GM19043 (cell line): ENCODE results near the gene FAM236B.
"Not testable (repeated sequence)": the region's sequence is repeated elsewhere in the genome, so short reads cannot be mapped to it uniquely, and the experiment has no call there.

Experiments
- ATAC-seq: cut with Tn5 transposase; IDR thresholded peaks from one replicate; pipeline ENCODE4 v1.9.1; 2021; ENCODE audit warnings: low read depth; ENCODE audit not compliant: unreplicated experiment

FAM236B gene

DNA sequence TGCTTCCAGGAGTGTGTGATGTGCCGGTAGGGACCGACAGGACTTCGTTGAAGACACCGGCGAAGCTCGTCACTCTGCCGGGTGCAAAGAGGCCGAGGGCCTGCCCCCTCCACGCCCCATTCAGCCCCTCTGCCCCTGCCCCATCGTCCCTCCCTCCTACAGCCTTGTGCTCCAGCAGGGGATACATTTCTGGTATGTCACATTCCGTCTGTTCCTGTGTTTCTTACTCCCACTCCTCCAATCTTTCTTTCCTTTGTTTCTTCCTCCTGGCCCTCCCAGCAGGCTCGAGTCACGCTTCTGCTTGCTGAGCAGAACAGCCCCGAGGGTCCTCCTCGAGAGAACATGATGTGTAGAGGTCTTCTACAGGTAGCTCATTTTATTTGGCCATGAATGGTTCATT lies at the start of gene FAM236B:
TSS of gene FAM236B (minus strand) at position 101 of the 400 bp plus-strand sequence. CDS start at position 1, 100 bp downstream.
- not testable (repeated sequence) for ATAC-seq

DNA sequence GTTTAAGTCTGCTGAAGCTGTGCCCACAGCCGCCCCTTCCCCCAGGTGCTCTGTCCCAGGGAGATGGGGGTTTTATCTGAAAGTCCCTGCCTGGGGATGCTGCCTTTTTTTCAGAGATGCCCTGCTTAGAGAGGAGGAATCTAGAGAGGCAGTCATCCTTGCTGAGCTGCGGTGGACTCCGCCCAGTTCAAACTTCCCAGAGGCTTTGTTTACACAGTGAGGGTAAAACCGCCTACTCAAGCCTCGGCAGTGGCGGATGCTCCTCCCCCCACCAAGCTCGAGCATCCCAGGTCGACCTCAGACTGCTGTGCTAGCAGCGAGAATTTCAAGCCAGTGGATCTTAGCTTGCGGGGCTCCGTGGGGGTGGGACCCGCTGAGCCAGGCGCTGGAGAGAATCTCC lies 48.2 kb upstream of the FAM236B start:
- ATAC-seq: not testable (repeated sequence)

DNA sequence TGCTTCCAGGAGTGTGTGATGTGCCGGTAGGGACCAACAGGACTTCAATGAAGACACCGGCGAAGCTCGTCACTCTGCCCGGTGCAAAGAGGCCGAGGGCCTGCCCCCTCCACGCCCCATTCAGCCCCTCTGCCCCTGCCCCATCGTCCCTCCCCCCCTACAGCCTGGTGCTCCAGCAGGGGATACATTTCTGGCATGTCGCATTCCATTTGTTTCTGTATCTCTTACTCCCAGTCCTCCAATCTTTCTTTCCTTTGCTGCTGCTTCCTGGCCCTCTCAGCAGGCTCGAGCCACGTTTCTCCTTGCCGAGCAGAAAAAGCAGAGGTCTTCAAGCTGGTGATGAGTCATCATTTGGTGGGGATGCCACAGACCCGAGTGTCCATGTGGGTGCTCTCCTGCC lies 25.6 kb upstream of the FAM236B start, which contains the start of gene FAM236D:
TSS of gene FAM236D (minus strand) at position 101 of the 400 bp plus-strand sequence. CDS start at position 1, 100 bp downstream.
- not testable (repeated sequence) for ATAC-seq

DNA sequence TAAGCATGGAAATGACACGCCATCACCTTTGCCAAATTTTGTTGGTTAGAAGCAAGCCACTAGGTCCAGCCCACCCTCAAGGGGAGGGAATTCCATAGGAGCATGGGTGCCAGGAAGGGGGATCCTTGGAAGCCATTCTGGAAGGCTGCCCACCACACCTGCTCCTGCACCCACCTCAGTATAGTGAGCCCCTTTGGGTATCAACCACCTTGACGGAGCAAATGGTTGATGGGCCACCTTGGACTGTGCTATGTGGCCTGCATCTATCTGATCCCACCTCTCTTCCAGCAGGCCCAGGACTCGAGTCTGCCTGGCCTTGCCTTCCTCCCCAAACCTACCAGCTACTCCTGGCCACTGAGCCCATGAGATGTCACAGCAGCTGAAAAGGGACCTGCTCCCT lies 7.9 kb upstream of the FAM236B start:
- ATAC-seq: not testable (repeated sequence)

- ATAC-seq: not testable (repeated sequence)
Observed at GRCh38 chrX:72788142-72788541, 5.7 kb upstream of the FAM236B start.

DNA sequence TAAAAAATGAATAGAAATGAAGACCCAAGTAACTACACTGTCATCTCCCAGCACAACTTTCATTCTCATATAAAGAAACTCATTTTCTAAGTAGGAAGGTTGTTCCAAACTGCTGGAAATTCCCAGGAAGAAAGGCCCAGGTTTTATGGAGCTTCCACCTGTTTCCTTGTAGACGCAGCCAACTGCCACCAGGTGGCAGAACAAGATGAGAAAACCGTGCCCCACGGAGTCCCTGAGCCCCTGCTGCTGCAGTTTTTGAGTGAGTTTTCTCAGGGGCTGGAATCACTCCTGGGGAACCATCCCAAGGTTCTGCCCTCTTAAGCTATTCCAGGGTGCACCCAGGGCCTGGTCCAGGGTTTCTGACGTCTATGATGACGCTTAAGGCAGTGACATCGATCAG lies 1.5 kb upstream of the FAM236B start:
- not testable (repeated sequence) for ATAC-seq

GRCh38 chrX:72783365-72783936 lies 991 bp upstream of the FAM236B start:
- not testable (repeated sequence) for ATAC-seq

- ATAC-seq: not testable (repeated sequence)
Observed at GRCh38 chrX:72778146-72778545, 4.3 kb downstream of the FAM236B start.

GRCh38 chrX:72777467-72777790 lies 5.0 kb downstream of the FAM236B start:
- not testable (repeated sequence) for ATAC-seq

- peak; percentile 68 for ATAC-seq
Observed at GRCh38 chrX:72776653-72777466, 5.6 kb downstream of the FAM236B start, which contains the start of gene DMRTC1B. TSS of gene DMRTC1B (plus strand) at chrX:72776890. CDS start at chrX:72845136, 68,246 bp downstream.

DNA sequence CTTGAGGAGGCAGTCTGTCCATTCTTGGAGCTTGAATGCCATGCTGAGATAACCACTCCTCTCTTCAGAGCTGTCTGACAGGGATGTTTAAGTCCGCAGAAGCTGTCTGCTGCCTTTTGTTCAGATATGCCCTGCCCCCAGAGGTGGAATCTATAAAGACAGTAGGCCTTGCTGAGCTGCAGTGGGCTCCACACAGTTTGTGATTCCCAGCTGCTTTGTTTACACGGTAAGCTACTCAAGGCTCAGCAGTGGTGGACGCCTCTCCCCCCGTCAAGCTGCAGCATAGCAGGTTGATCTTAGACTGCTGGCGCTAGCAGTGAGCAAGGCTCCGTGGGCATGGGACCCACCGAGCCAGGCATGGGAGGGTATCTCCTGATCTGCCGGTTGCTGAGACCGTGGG lies 22.0 kb downstream of the FAM236B start:
- ATAC-seq: not testable (repeated sequence)

- ATAC-seq: not testable (repeated sequence)
Observed at GRCh38 chrX:72748545-72748944, 33.9 kb downstream of the FAM236B start.

DNA sequence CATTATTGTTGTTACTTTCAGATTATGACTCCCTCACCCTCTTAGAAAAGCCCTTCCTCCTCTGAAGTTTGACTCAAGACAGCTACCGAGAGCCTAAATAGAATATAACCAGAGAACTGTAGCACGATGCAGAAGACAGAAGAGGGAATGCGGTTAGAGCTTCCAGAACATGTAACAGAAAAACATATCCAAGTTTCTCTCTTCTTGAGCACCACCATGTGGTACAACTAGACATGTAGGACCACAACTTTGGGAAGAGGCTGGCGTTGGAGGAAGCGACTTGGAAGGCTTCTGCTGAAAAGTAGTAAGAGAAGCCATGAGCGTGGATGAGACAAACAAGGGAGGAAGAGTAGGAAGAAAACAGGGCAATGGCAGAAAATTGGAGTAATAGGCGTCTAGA lies 36.9 kb downstream of the FAM236B start:
- not testable (repeated sequence) for ATAC-seq

DNA sequence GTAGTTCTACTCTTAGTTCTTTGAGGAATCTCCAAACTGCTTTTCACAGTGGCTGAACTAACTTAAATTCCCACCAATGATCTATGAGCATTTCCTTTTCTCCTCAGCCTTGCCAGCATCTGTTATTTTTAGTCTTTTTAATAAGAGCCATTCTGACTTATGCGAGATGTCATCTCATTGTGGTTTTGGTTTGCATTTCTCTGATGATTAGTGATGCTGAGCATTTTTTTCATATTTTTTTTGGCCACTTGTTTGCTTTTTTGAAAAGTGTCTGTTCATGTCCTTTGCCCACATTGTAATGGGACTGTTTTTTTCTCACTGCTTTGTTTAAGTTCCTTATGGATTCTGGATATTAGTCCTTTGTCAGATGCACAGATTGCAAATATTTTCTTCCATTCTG lies 46.9 kb downstream of the FAM236B start:
- no peak for ATAC-seq

DNA sequence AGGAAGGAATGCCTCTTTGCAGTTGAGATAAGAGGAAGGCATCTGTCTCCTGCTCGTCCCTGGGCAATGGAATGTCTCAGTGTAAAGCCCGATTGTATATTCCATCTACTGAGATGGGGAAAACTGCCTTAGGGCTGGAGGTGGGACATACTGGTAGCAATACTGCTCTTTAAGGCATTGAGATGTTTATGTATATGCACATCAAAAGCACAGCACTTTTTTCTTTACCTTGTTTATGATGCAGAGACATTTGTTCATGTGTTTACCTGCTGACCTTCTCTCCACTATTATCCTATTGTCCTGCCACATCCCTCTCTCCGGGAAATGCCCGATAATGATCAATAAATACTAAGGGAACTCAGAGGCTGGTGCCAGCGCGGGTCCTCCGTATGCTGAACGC lies 48.8 kb downstream of the FAM236B start:
- ATAC-seq: not testable (repeated sequence)
